ENCODE data around the gene FAM200B.

FAM200B gene

GRCh38 chr4:15657366-15657765, 24.3 kb upstream of the FAM200B start:
- no peaks in the 10 kb centered on the region for H3K9me3 ChIP-seq (ENCODE audit: control insufficient read depth, insufficient read depth, low read length)
- H3K4me1 ChIP-seq (ENCODE audit: insufficient read depth, low read length), result peaks cover 16% of the 10 kb centered on the region
- H3K9ac ChIP-seq (ENCODE audit: low read depth, low read length), result no peak overlapping the region
- peaks cover 7% of the 10 kb centered on the region; the same call in 1 of the 2 replicates for H3K36me3 ChIP-seq (ENCODE audit: insufficient read depth, low read length)

- H3K9me3 ChIP-seq (ENCODE audit: control insufficient read depth, insufficient read depth, low read length), result no peaks in the 10 kb centered on the region
- peaks cover 14% of the 10 kb centered on the region for H3K4me1 ChIP-seq (ENCODE audit: insufficient read depth, low read length)
- no peak overlapping the region for H3K9ac ChIP-seq (ENCODE audit: low read depth, low read length)
- peaks cover 7% of the 10 kb centered on the region; the same call in 1 of the 2 replicates for H3K36me3 ChIP-seq (ENCODE audit: insufficient read depth, low read length)
Measured at GRCh38 chr4:15658136-15658770, 23.4 kb upstream of the FAM200B start.

GRCh38 chr4:15658781-15659180, 22.8 kb upstream of the FAM200B start:
- peaks cover 7% of the 10 kb centered on the region; the same call in 1 of the 2 replicates for H3K36me3 ChIP-seq (ENCODE audit: insufficient read depth, low read length)
- no peak overlapping the region for H3K9ac ChIP-seq (ENCODE audit: low read depth, low read length)
- H3K9me3 ChIP-seq (ENCODE audit: control insufficient read depth, insufficient read depth, low read length), result no peaks in the 10 kb centered on the region
- peaks cover 12% of the 10 kb centered on the region for H3K4me1 ChIP-seq (ENCODE audit: insufficient read depth, low read length)

- Histone ChIP-seq H3K36me3 (ENCODE audit: insufficient read depth, low read length) (peaks cover 7% of the 10 kb centered on the region; the same call in 1 of the 2 replicates), H3K9me3 (ENCODE audit: control insufficient read depth, insufficient read depth, low read length) (no peaks in the 10 kb centered on the region), H3K4me1 (ENCODE audit: insufficient read depth, low read length) (peaks cover 12% of the 10 kb centered on the region), H3K9ac (ENCODE audit: low read depth, low read length) (no peak overlapping the region)
Measured at GRCh38 chr4:15659768-15660570, 21.7 kb upstream of the FAM200B start.

GRCh38 chr4:15665753-15666365, 15.8 kb upstream of the FAM200B start:
- H3K4me1 ChIP-seq (ENCODE audit: insufficient read depth, low read length), result 0 out of 2 replicates have a peak, but pooled peaks cover 8% of the 10 kb centered on the region
- H3K9ac ChIP-seq (ENCODE audit: low read depth, low read length), result no peak overlapping the region
- peaks cover 14% of the 10 kb centered on the region for H3K36me3 ChIP-seq (ENCODE audit: insufficient read depth, low read length)
- H3K9me3 ChIP-seq (ENCODE audit: control insufficient read depth, insufficient read depth, low read length), result no peaks in the 10 kb centered on the region

- H3K9me3 ChIP-seq (ENCODE audit: control insufficient read depth, insufficient read depth, low read length), result no peaks in the 10 kb centered on the region
- 0 out of 2 replicates have a peak, but pooled peaks cover 8% of the 10 kb centered on the region for H3K4me1 ChIP-seq (ENCODE audit: insufficient read depth, low read length)
- H3K9ac ChIP-seq (ENCODE audit: low read depth, low read length), result no peak overlapping the region
- peaks cover 10% of the 10 kb centered on the region for H3K36me3 ChIP-seq (ENCODE audit: insufficient read depth, low read length)
Measured at GRCh38 chr4:15667006-15667405, 14.6 kb upstream of the FAM200B start.

GRCh38 chr4:15668566-15669435, 12.8 kb upstream of the FAM200B start:
- Histone ChIP-seq H3K9me3 (ENCODE audit: control insufficient read depth, insufficient read depth, low read length) (no peaks in the 10 kb centered on the region), H3K36me3 (ENCODE audit: insufficient read depth, low read length) (peaks cover 10% of the 10 kb centered on the region), H3K4me1 (ENCODE audit: insufficient read depth, low read length) (0 out of 2 replicates have a peak, but pooled peaks cover 8% of the 10 kb centered on the region), H3K9ac (ENCODE audit: low read depth, low read length) (no peak overlapping the region)

- Histone ChIP-seq H3K4me1 (ENCODE audit: insufficient read depth, low read length) (0 out of 2 replicates have a peak, but pooled peaks cover 8% of the 10 kb centered on the region), H3K9me3 (ENCODE audit: control insufficient read depth, insufficient read depth, low read length) (no peaks in the 10 kb centered on the region), H3K36me3 (ENCODE audit: insufficient read depth, low read length) (peaks cover 10% of the 10 kb centered on the region), H3K9ac (ENCODE audit: low read depth, low read length) (no peak overlapping the region)
Measured at GRCh38 chr4:15670576-15670975, 11.1 kb upstream of the FAM200B start.

- H3K9ac ChIP-seq (ENCODE audit: low read depth, low read length), result no peak overlapping the region
- peaks cover 4% of the 10 kb centered on the region for H3K36me3 ChIP-seq (ENCODE audit: insufficient read depth, low read length)
- H3K4me1 ChIP-seq (ENCODE audit: insufficient read depth, low read length), result peaks cover 1% of the 10 kb centered on the region; the same call in 1 of the 2 replicates
- no peaks in the 10 kb centered on the region for H3K9me3 ChIP-seq (ENCODE audit: control insufficient read depth, insufficient read depth, low read length)
Measured at GRCh38 chr4:15672101-15672500, 9.5 kb upstream of the FAM200B start.

GRCh38 chr4:15673337-15673736, 8.3 kb upstream of the FAM200B start:
- H3K36me3 ChIP-seq (ENCODE audit: insufficient read depth, low read length), result no peaks in the 10 kb centered on the region
- no peak overlapping the region for H3K9ac ChIP-seq (ENCODE audit: low read depth, low read length)
- H3K4me1 ChIP-seq (ENCODE audit: insufficient read depth, low read length), result peaks cover 8% of the 10 kb centered on the region; the same call in 1 of the 2 replicates
- no peaks in the 10 kb centered on the region for H3K9me3 ChIP-seq (ENCODE audit: control insufficient read depth, insufficient read depth, low read length)

GRCh38 chr4:15674046-15674445, 7.6 kb upstream of the FAM200B start:
- no peak overlapping the region for H3K9ac ChIP-seq (ENCODE audit: low read depth, low read length)
- no peaks in the 10 kb centered on the region for H3K9me3 ChIP-seq (ENCODE audit: control insufficient read depth, insufficient read depth, low read length)
- H3K4me1 ChIP-seq (ENCODE audit: insufficient read depth, low read length), result peaks cover 8% of the 10 kb centered on the region; the same call in 1 of the 2 replicates
- no peaks in the 10 kb centered on the region for H3K36me3 ChIP-seq (ENCODE audit: insufficient read depth, low read length)

GRCh38 chr4:15674926-15675325, 6.7 kb upstream of the FAM200B start:
- H3K36me3 ChIP-seq (ENCODE audit: insufficient read depth, low read length), result no peaks in the 10 kb centered on the region
- H3K9me3 ChIP-seq (ENCODE audit: control insufficient read depth, insufficient read depth, low read length), result no peaks in the 10 kb centered on the region
- H3K4me1 ChIP-seq (ENCODE audit: insufficient read depth, low read length), result peaks cover 8% of the 10 kb centered on the region; the same call in 1 of the 2 replicates
- no peak overlapping the region for H3K9ac ChIP-seq (ENCODE audit: low read depth, low read length)

GRCh38 chr4:15675356-15675755, 6.3 kb upstream of the FAM200B start:
- peaks cover 8% of the 10 kb centered on the region; the same call in 1 of the 2 replicates for H3K4me1 ChIP-seq (ENCODE audit: insufficient read depth, low read length)
- H3K36me3 ChIP-seq (ENCODE audit: insufficient read depth, low read length), result no peaks in the 10 kb centered on the region
- no peaks in the 10 kb centered on the region for H3K9me3 ChIP-seq (ENCODE audit: control insufficient read depth, insufficient read depth, low read length)
- H3K9ac ChIP-seq (ENCODE audit: low read depth, low read length), result no peak overlapping the region

GRCh38 chr4:15676039-15676438, 5.6 kb upstream of the FAM200B start:
- Histone ChIP-seq H3K36me3 (ENCODE audit: insufficient read depth, low read length) (no peaks in the 10 kb centered on the region), H3K9ac (ENCODE audit: low read depth, low read length) (no peak overlapping the region), H3K9me3 (ENCODE audit: control insufficient read depth, insufficient read depth, low read length) (no peaks in the 10 kb centered on the region), H3K4me1 (ENCODE audit: insufficient read depth, low read length) (peaks cover 8% of the 10 kb centered on the region; the same call in 1 of the 2 replicates)

All from ES-I3 (cell line).